Measurements from ENCODE around the gene TTC13. TPM values are rescaled to one million over a fixed set of nuclear protein-coding genes. Genes with fewer than 3 reads are reported as not detected.
A peak's percentile ranks its signal among the peaks of the same experiment; 100 is the strongest.

The TTC13 gene
- total and polyA plus RNA-seq, 11 donors, result 3.7 to 9.6 (median 6.9) TPM

GRCh38 chr1:230906226-230906625 is 72.4 kb downstream of the TTC13 start:
- TF ChIP-seq CTCF (IDR thresholded peaks at IDR 0.05) (no peak), POLR2A (IDR thresholded peaks at IDR 0.05) (no peak)
- ATAC-seq, result no peak
- Histone ChIP-seq H3K4me1 (peaks cover 0 to 13% (median 7%) of the 10 kb centered on the region in 12 donors), H3K36me3 (peaks cover 0 to 62% (median 46%) of the 10 kb centered on the region in 9 donors), H3K27ac (peak overlapping the region in 2 of 12 donors; percentile 11 to 39), H3K27me3 (no peaks in the 10 kb centered on the region), H3K9me3 (no peaks in the 10 kb centered on the region), H3K4me3 (no peak overlapping the region)
- intact Hi-C loops (cut with DNase I), result no loop called here
- 78 to 87% (median 83%) methylated on average over 2 of the region's 2 CpGs for WGBS, 4 donors
- DNase-seq, result no peak

GRCh38 chr1:230905733-230906132 is 72.9 kb downstream of the TTC13 start:
- H3K4me1 ChIP-seq, result peaks cover 0 to 9% (median 3%) of the 10 kb centered on the region in 12 donors
- intact Hi-C loops (cut with DNase I), result no loop called here
- peak in 3 of 4 donors; percentile 14 to 47 (median 26) for ATAC-seq
- no peak for DNase-seq
- H3K9me3 ChIP-seq, result no peaks in the 10 kb centered on the region
- H3K27ac ChIP-seq, result peak overlapping the region in 6 of 12 donors; percentile 1 to 46 (median 14)
- H3K4me3 ChIP-seq, result no peak overlapping the region
- H3K27me3 ChIP-seq, result no peaks in the 10 kb centered on the region
- H3K36me3 ChIP-seq, result peaks cover 0 to 57% (median 41%) of the 10 kb centered on the region in 9 donors
- TF ChIP-seq CTCF (IDR thresholded peaks at IDR 0.05) (no peak), POLR2A (IDR thresholded peaks at IDR 0.05) (no peak)
- WGBS, 4 donors, result 64 to 80% (median 72%) methylated on average over 5 of the region's 5 CpGs

- TF ChIP-seq POLR2A (IDR thresholded peaks at IDR 0.05) (no peak), CTCF (IDR thresholded peaks at IDR 0.05) (no peak)
- Histone ChIP-seq H3K27ac (no peak overlapping the region), H3K36me3 (peaks cover 0 to 26% (median 14%) of the 10 kb centered on the region in 9 donors), H3K4me3 (no peak overlapping the region), H3K27me3 (no peaks in the 10 kb centered on the region), H3K9me3 (no peaks in the 10 kb centered on the region), H3K4me1 (peaks cover 0 to 13% (median 0%) of the 10 kb centered on the region in 12 donors)
- WGBS, 4 donors, result 91 to 97% (median 96%) methylated on average over 21 to 22 of the region's 22 CpGs
- DNase-seq (no peak), ATAC-seq (peak in 1 of 4 donors; percentile 22)
- intact Hi-C loops (cut with DNase I), result no loop called here
Observed at GRCh38 chr1:230902349-230902923, 76.2 kb downstream of the TTC13 start.

- H3K4me3 ChIP-seq, result no peak overlapping the region
- H3K36me3 ChIP-seq, result peaks cover 0 to 19% (median 6%) of the 10 kb centered on the region in 9 donors
- H3K9me3 ChIP-seq, result no peaks in the 10 kb centered on the region
- TF ChIP-seq POLR2A (IDR thresholded peaks at IDR 0.05) (no peak), CTCF (IDR thresholded peaks at IDR 0.05) (no peak)
- no peaks in the 10 kb centered on the region for H3K27me3 ChIP-seq
- WGBS, 4 donors, result 90 to 98% (median 96%) methylated on average over 6 of the region's 6 CpGs
- intact Hi-C loops (cut with DNase I), result no loop called here
- DNase-seq (no peak), ATAC-seq (no peak)
- H3K27ac ChIP-seq, result no peak overlapping the region
- H3K4me1 ChIP-seq, result peaks cover 0 to 16% (median 0%) of the 10 kb centered on the region in 12 donors
Observed at GRCh38 chr1:230901671-230902070, 77.0 kb downstream of the TTC13 start.
